Fibroblast of pulmonary artery (primary cell): ENCODE measurements around the gene AIDA.

Experiments
- DNase-seq: peaks from one replicate; pipeline ENCODE4 v3.0.0-alpha.2; 2010; ENCODE audit warnings: low read depth
- H3K4me3 ChIP-seq: replicated peaks from 2 replicates; pipeline ENCODE4 v1.5.1; 2011; ENCODE audit warnings: low read depth, mild to moderate bottlenecking, control low read depth, low read length, moderate library complexity
- CTCF ChIP-seq: IDR thresholded peaks from 2 replicates; pipeline ENCODE4 v1.5.1; 2011; ENCODE audit warnings: mild to moderate bottlenecking, control low read depth, low read length, inconsistent platforms; ENCODE audit errors: missing control alignments

Gene AIDA

GRCh38 chr1:222663431-222663934, 48.8 kb downstream of the AIDA start:
- no peak for DNase-seq
- TF ChIP-seq CTCF, result no peak
- no peak overlapping the region for H3K4me3 ChIP-seq

- H3K4me3 ChIP-seq, result no peak overlapping the region
- no peak for DNase-seq
- TF ChIP-seq CTCF, result no peak
These were observed 54.4 kb downstream of the AIDA start for GRCh38 chr1:222657899-222658298.

GRCh38 chr1:222656391-222657155, 55.7 kb downstream of the AIDA start:
- TF ChIP-seq CTCF, result no peak
- no peak for DNase-seq
- no peak overlapping the region for H3K4me3 ChIP-seq

GRCh38 chr1:222654849-222655248, 57.4 kb downstream of the AIDA start:
- peak; percentile 35 for DNase-seq
- H3K4me3 ChIP-seq, result no peak overlapping the region
- no peak for TF ChIP-seq CTCF

- no peak overlapping the region for H3K4me3 ChIP-seq
- TF ChIP-seq CTCF, result no peak
- no peak for DNase-seq
These were observed 59.0 kb downstream of the AIDA start for GRCh38 chr1:222653178-222653827.

GRCh38 chr1:222652676-222653075, 59.6 kb downstream of the AIDA start:
- TF ChIP-seq CTCF, result no peak
- no peak overlapping the region for H3K4me3 ChIP-seq
- no peak for DNase-seq
